ENCODE measurements around the gene ARHGEF33. TPM values are rescaled to one million over a fixed set of nuclear protein-coding genes. Genes with fewer than 3 reads are reported as not detected.

The ARHGEF33 gene
- total RNA-seq, 1 donor from 2014 or later: 1.3 TPM

- ATAC-seq (no peak), DNase-seq (no peak)
- Histone ChIP-seq H3K27me3 (no peaks in the 10 kb centered on the region), H3K4me3 (no peak overlapping the region), H3K27ac (no peak overlapping the region), H3K4me1 (no peaks in the 10 kb centered on the region), H3K9me3 (no peaks in the 10 kb centered on the region), H3K36me3 (peaks cover 4% of the 10 kb centered on the region)
- TF ChIP-seq CTCF (IDR thresholded peaks at IDR 0.05): no peak
- intact Hi-C loops (cut with DNase I): no loop called here
Observed at GRCh38 chr2:38978908-38979307, 89.2 kb downstream of the ARHGEF33 start.

DNA sequence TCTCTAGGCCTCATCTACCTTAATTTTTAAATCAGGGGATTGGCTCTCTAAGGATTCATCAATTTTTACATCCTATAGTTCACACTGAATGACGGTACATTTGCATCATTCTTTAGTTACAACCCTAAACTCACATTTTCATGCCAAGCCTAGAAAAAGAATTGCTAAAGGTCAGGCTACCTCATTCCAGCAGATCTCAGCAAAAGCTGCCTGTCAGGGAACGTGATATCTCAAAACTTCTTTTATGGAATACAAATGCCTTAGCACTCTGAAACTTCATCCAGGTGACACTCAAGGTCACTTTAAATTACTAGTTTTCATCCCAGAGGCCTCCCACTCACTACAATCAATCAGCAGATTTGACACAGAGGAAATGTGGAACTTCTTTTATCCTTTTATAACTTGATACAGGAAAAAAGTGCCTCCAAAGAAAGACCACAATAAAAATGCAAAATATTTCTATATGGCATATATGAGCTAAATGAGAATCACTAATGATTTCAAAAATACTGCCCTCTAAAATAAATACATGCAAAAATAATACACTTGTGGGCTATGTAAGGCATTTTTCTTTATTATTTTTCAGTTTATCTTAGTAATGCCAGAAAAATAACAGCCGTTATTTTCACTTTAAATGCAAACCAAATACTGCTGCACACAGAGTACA, 91.5 kb downstream of the ARHGEF33 start:
- H3K27ac ChIP-seq: no peak overlapping the region
- H3K9me3 ChIP-seq: no peaks in the 10 kb centered on the region
- ATAC-seq (no peak), DNase-seq (no peak)
- no peak for TF ChIP-seq CTCF (IDR thresholded peaks at IDR 0.05)
- H3K4me3 ChIP-seq: no peak overlapping the region
- H3K36me3 ChIP-seq: peaks cover 27% of the 10 kb centered on the region
- no peaks in the 10 kb centered on the region for H3K27me3 ChIP-seq
- intact Hi-C loops (cut with DNase I): no loop called here
- H3K4me1 ChIP-seq: no peaks in the 10 kb centered on the region

- Histone ChIP-seq H3K4me3 (no peak overlapping the region), H3K4me1 (no peaks in the 10 kb centered on the region), H3K36me3 (peaks cover 33% of the 10 kb centered on the region), H3K27me3 (no peaks in the 10 kb centered on the region), H3K27ac (no peak overlapping the region), H3K9me3 (no peaks in the 10 kb centered on the region)
- ATAC-seq (no peak), DNase-seq (no peak)
- intact Hi-C loops (cut with DNase I): no loop called here
- TF ChIP-seq CTCF (IDR thresholded peaks at IDR 0.05): no peak
Observed at GRCh38 chr2:38981670-38982357, 92.1 kb downstream of the ARHGEF33 start.

GRCh38 chr2:38982498-38982897, 92.8 kb downstream of the ARHGEF33 start:
- no peak overlapping the region for H3K27ac ChIP-seq
- ATAC-seq: no peak
- intact Hi-C loops (cut with DNase I): no loop called here
- H3K27me3 ChIP-seq: no peaks in the 10 kb centered on the region
- no peak for DNase-seq
- TF ChIP-seq CTCF (IDR thresholded peaks at IDR 0.05): no peak
- no peak overlapping the region for H3K4me3 ChIP-seq
- peaks cover 40% of the 10 kb centered on the region for H3K36me3 ChIP-seq
- H3K9me3 ChIP-seq: no peaks in the 10 kb centered on the region
- no peaks in the 10 kb centered on the region for H3K4me1 ChIP-seq

DNA sequence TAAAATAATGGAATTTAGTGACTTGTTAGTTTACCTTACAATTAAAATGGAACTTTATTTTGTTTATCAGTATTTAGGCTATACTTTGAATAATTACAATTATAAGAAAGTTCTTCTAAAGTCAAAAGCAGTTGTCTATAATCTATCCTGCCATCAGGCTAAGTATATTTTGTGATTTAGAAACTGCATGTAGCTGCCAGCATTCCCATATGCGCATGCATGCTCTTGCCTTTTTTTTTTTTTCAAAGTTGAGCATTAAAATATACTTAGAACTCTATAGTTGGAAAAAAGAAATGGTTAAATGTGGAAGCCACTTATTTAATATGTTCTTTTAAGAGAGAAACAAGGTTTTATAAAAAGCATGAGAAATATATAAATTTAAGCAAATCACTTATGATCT, 99.0 kb downstream of the ARHGEF33 start:
- no peaks in the 10 kb centered on the region for H3K4me1 ChIP-seq
- DNase-seq (no peak), ATAC-seq (no peak)
- TF ChIP-seq CTCF (IDR thresholded peaks at IDR 0.05): no peak
- peaks cover 94% of the 10 kb centered on the region for H3K36me3 ChIP-seq
- H3K27ac ChIP-seq: no peak overlapping the region
- intact Hi-C loops (cut with DNase I): no loop called here
- no peak overlapping the region for H3K4me3 ChIP-seq
- H3K27me3 ChIP-seq: no peaks in the 10 kb centered on the region
- no peaks in the 10 kb centered on the region for H3K9me3 ChIP-seq

Measured in upper lobe of right lung (tissue), 1 donor.